ENCODE results near the gene TRIM25. TPM values are rescaled to one million over a fixed set of nuclear protein-coding genes. Genes with fewer than 3 reads are reported as not detected.

Gene TRIM25
- total RNA-seq, 1 experiment from 2014 or later: 32.5 TPM

- Histone ChIP-seq H4K91ac (ENCODE audit: insufficient read length, low read depth, low read length) (no peak overlapping the region), H3K4me2 (ENCODE audit: insufficient read depth, insufficient read length, low read length) (no peak overlapping the region), H3K27ac (ENCODE audit: insufficient read length, low read depth, low read length) (no peak overlapping the region), H4K5ac (ENCODE audit: insufficient read length, low read depth, low read length) (no peak overlapping the region), H2BK20ac (ENCODE audit: low read depth, low read length, poor library complexity, severe bottlenecking) (no peak overlapping the region), H4K8ac (replicated peaks; ENCODE audit: insufficient read length, low read depth, low read length) (no peak overlapping the region), H3K79me2 (ENCODE audit: insufficient read depth, low read length) (no peaks in the 10 kb centered on the region), H2BK120ac (ENCODE audit: low read depth, low read length, poor library complexity, severe bottlenecking) (no peak overlapping the region), H2BK5ac (ENCODE audit: insufficient read length, low read length) (no peak overlapping the region), H3K56ac (ENCODE audit: insufficient read length, low read depth, low read length) (no peak overlapping the region), H3K23me2 (ENCODE audit: insufficient read length, low read depth, low read length, poor library complexity, severe bottlenecking) (no peaks in the 10 kb centered on the region), H3K4ac (ENCODE audit: low read depth, low read length) (no peak overlapping the region), H4K20me1 (ENCODE audit: control insufficient read depth, insufficient read depth, insufficient read length) (no peaks in the 10 kb centered on the region), H2AFZ (ENCODE audit: low read length) (no peak overlapping the region), H3K23ac (ENCODE audit: insufficient read length, low read depth, low read length) (no peak overlapping the region), H3T11ph (ENCODE audit: low read length) (no peak overlapping the region), H3K27me3 (ENCODE audit: insufficient read depth, low read length) (no peaks in the 10 kb centered on the region), H2BK15ac (ENCODE audit: low read depth, low read length) (no peak overlapping the region), H3K9ac (ENCODE audit: extremely low read depth, insufficient read length, low read length) (no peak overlapping the region), H3K4me1 (ENCODE audit: insufficient read depth, low read length) (no peaks in the 10 kb centered on the region; the same call in 1 of the 2 replicates), H3K14ac (ENCODE audit: insufficient read depth, low read length) (no peak overlapping the region), H2BK12ac (ENCODE audit: insufficient read length, low read depth, low read length) (no peak overlapping the region), H3K9me3 (ENCODE audit: control insufficient read depth, low read depth, low read length) (peaks cover 23% of the 10 kb centered on the region), H2AK5ac (ENCODE audit: insufficient read length, low read length) (no peak overlapping the region), H3K18ac (ENCODE audit: insufficient read length, low read depth, low read length) (no peak overlapping the region), H3K79me1 (ENCODE audit: insufficient read depth, low read depth, low read length, poor library complexity, severe bottlenecking) (no peaks in the 10 kb centered on the region)
- Mint-ChIP-seq H3K4me1 (peaks cover 25 to 26% of the 10 kb centered on the region in 2 experiments), H3K27ac (no peak overlapping the region), H3K4me3 (no peak overlapping the region), H3K36me3 (ENCODE audit: insufficient read depth in 1 of 3, low read depth in 3 of 3) (peaks cover 39 to 60% (median 54%) of the 10 kb centered on the region in 3 experiments), H3K9me3 (peaks cover 53 to 61% of the 10 kb centered on the region in 2 experiments), H3K27me3 (ENCODE audit: low read depth) (no peaks in the 10 kb centered on the region; the same call in 1 of the 2 replicates)
- DNase-seq: no peak
- TF ChIP-seq, protein P1, sequence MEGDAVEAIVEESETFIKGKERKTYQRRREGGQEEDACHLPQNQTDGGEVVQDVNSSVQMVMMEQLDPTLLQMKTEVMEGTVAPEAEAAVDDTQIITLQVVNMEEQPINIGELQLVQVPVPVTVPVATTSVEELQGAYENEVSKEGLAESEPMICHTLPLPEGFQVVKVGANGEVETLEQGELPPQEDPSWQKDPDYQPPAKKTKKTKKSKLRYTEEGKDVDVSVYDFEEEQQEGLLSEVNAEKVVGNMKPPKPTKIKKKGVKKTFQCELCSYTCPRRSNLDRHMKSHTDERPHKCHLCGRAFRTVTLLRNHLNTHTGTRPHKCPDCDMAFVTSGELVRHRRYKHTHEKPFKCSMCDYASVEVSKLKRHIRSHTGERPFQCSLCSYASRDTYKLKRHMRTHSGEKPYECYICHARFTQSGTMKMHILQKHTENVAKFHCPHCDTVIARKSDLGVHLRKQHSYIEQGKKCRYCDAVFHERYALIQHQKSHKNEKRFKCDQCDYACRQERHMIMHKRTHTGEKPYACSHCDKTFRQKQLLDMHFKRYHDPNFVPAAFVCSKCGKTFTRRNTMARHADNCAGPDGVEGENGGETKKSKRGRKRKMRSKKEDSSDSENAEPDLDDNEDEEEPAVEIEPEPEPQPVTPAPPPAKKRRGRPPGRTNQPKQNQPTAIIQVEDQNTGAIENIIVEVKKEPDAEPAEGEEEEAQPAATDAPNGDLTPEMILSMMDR (conservative IDR thresholded peaks at IDR 0.05): no peak
Observed at GRCh38 chr17:56929362-56929969, 15.6 kb upstream of the TRIM25 start.

All from H9 (cell line).